AG08395 (cell line): ENCODE results near the gene INPP5A.
"Not testable (repeated sequence)": the region's sequence is repeated elsewhere in the genome, so short reads cannot be mapped to it uniquely, and the experiment has no call there.

Experiments
- DNase-seq: peaks from one replicate; pipeline ENCODE4 v3.0.0; 2012; ENCODE audit warnings: mixed read lengths, low spot score

INPP5A gene

GRCh38 chr10:132563485-132564248 is 26.1 kb downstream of the INPP5A start:
- no peak for DNase-seq

GRCh38 chr10:132564249-132564605 is 26.6 kb downstream of the INPP5A start:
- DNase-seq: no peak

GRCh38 chr10:132564690-132565089 is 27.1 kb downstream of the INPP5A start:
- no peak for DNase-seq

- no peak for DNase-seq
Observed at GRCh38 chr10:132565516-132566209, 28.1 kb downstream of the INPP5A start.

GRCh38 chr10:132566892-132567291 is 29.3 kb downstream of the INPP5A start:
- no peak for DNase-seq

GRCh38 chr10:132570265-132570664 is 32.7 kb downstream of the INPP5A start:
- no peak for DNase-seq

- DNase-seq: no peak
Observed at GRCh38 chr10:132570771-132571649, 33.4 kb downstream of the INPP5A start.

- peak; percentile 84 for DNase-seq
Observed at GRCh38 chr10:132571650-132572544, 34.3 kb downstream of the INPP5A start.

- peak; percentile 17 for DNase-seq
Observed at GRCh38 chr10:132572545-132572937, 35.0 kb downstream of the INPP5A start.

GRCh38 chr10:132572946-132573345 is 35.4 kb downstream of the INPP5A start:
- not testable (repeated sequence) for DNase-seq

- DNase-seq: no peak
Observed at GRCh38 chr10:132574288-132574687, 36.7 kb downstream of the INPP5A start.

- no peak for DNase-seq
Observed at GRCh38 chr10:132574783-132575319, 37.3 kb downstream of the INPP5A start.

- DNase-seq: no peak
Observed at GRCh38 chr10:132575320-132576201, 38.0 kb downstream of the INPP5A start.

GRCh38 chr10:132576671-132577349 is 39.2 kb downstream of the INPP5A start:
- DNase-seq: no peak

GRCh38 chr10:132577350-132578003 is 39.9 kb downstream of the INPP5A start:
- DNase-seq: no peak

GRCh38 chr10:132578287-132578951 is 40.8 kb downstream of the INPP5A start:
- no peak for DNase-seq

- DNase-seq: no peak
Observed at GRCh38 chr10:132579027-132579859, 41.7 kb downstream of the INPP5A start.

- DNase-seq: no peak
Observed at GRCh38 chr10:132580143-132580542, 42.6 kb downstream of the INPP5A start.
